K562 (cell line): ENCODE measurements around the gene MYO1D. TPM values are rescaled to one million over a fixed set of nuclear protein-coding genes. Genes with fewer than 3 reads are reported as not detected.

ENCODE experiments used
- ATAC-seq: fragments of 200-7000 bp; cut with Tn5 transposase; 3 replicates; pipeline ENCODE4 v1.9.1; 2020; ENCODE audit warnings: moderate library complexity
- BruUV-seq: library from RNA; stranded (reverse); fragments of 400-500 nt; replicated peaks from 2 replicates; lab custom pipeline; 2021; lab: Mats Ljungman, UMichigan
- CTCF ChIA-PET: fragments of 300-600 bp; formaldehyde crosslinking; extraction: SDS; loops from one replicate; lab custom pipeline; 2021; ENCODE audit warnings: low intra/inter-chr PET ratio; lab: Yijun Ruan, JAX
- POLR2A ChIA-PET: fragments of 300-600, 350-650 bp; sonication (Branson Sonifier 250); formaldehyde crosslinking; extraction: SDS; loops from one replicate; lab custom pipeline; 2021; ENCODE audit warnings: antibody characterized with exemption, inconsistent platforms; lab: Yijun Ruan, JAX
- DNase-seq, 4 experiments: peaks; one replicate each; pipeline versions ENCODE4 v3.0.0 to v3.0.0-alpha.2; 2011 to 2018; ENCODE audit warnings: low spot score in 3 of 4, mixed read lengths in 3 of 4; ENCODE audit errors: extremely low read depth in 1 of 4
- FAIRE-seq: peaks from 2 replicates; lab custom pipeline; 2011; peaks lifted over from hg19 to GRCh38; lab: Jason Lieb, UNC
- H2AFZ ChIP-seq: 2 replicates; pipeline ENCODE4 v1.6.0; 2011; ENCODE audit warnings: low read depth, low read length, control low read depth, inconsistent platforms
- H3K27ac ChIP-seq: fragments of 200-600 bp; 3 replicates; pipeline ENCODE4 v1.8.0; 2011; ENCODE audit warnings: low read depth, mild to moderate bottlenecking, control low read depth, inconsistent platforms, low read length, moderate library complexity, mixed read lengths; ENCODE audit errors: extremely low read depth
- H3K27me3 ChIP-seq, 2 experiments: fragments of 300-600 bp in 1 of 2; 2 replicates in 1 of 2; 3 replicates in 1 of 2; pipeline versions ENCODE4 v1.6.0 to v1.8.0; 2011; ENCODE audit warnings: inconsistent platforms in 2 of 2, low read length in 2 of 2, mild to moderate bottlenecking in 1 of 2, mixed read lengths in 1 of 2, moderate library complexity in 1 of 2; ENCODE audit not compliant: control insufficient read depth in 2 of 2, insufficient read depth in 2 of 2
- H3K36me3 ChIP-seq: fragments of 300-600 bp; 3 replicates; pipeline ENCODE4 v1.8.0; 2011; ENCODE audit warnings: mild to moderate bottlenecking, low read length, inconsistent platforms; ENCODE audit not compliant: control insufficient read depth, insufficient read depth
- H3K4me1 ChIP-seq, 2 experiments: fragments of 200-600 bp in 1 of 2; replicated peaks in 1 of 2; 2 replicates in 1 of 2; 3 replicates in 1 of 2; pipeline versions ENCODE4 v1.5.1 to v1.8.0; 2011; ENCODE audit warnings: inconsistent platforms in 2 of 2, low read length in 2 of 2, mild to moderate bottlenecking in 1 of 2, mixed read lengths in 1 of 2, moderate library complexity in 1 of 2; ENCODE audit not compliant: control insufficient read depth in 2 of 2, insufficient read depth in 2 of 2
- H3K4me2 ChIP-seq: 2 replicates; pipeline ENCODE4 v1.6.1; 2011; ENCODE audit warnings: low read length, control low read depth, inconsistent platforms, mixed read lengths; ENCODE audit not compliant: insufficient read depth
- H3K4me3 ChIP-seq: fragments of 200-600 bp; sonication (generic), shearing (Covaris generic); 2 replicates; pipeline ENCODE4 v1.5.1; 2016; ENCODE audit warnings: control low read depth, inconsistent platforms
- H3K79me2 ChIP-seq: fragments of 200-600 bp; 3 replicates; pipeline ENCODE4 v1.8.0; 2011; ENCODE audit warnings: low read length, inconsistent platforms; ENCODE audit not compliant: control insufficient read depth, insufficient read depth
- H3K9ac ChIP-seq, 2 experiments: 2 replicates each; pipeline versions ENCODE4 v1.6.0 to v1.6.1; 2011; ENCODE audit warnings: low read depth in 2 of 2, low read length in 2 of 2, control low read depth in 1 of 2, inconsistent platforms in 1 of 2, mild to moderate bottlenecking in 1 of 2, mixed read lengths in 1 of 2; ENCODE audit not compliant: insufficient read depth in 1 of 2
- H3K9me1 ChIP-seq: one replicate; pipeline ENCODE4 v1.6.0; 2011; ENCODE audit warnings: inconsistent platforms, mild to moderate bottlenecking, low read length, moderate library complexity; ENCODE audit not compliant: control insufficient read depth, insufficient read depth
- H3K9me3 ChIP-seq: replicated peaks from 2 replicates; pipeline ENCODE4 v1.5.1; 2011; ENCODE audit warnings: low read depth, low read length, inconsistent platforms; ENCODE audit not compliant: control insufficient read depth, insufficient read depth
- H4K20me1 ChIP-seq: replicated peaks from 2 replicates; pipeline ENCODE4 v1.6.1; 2011; ENCODE audit warnings: low read length, inconsistent platforms, mixed read lengths; ENCODE audit not compliant: control insufficient read depth, insufficient read depth
- ETS2 ChIP-seq: IDR thresholded peaks from 2 replicates; pipeline ENCODE4 v1.6.1; 2016; ENCODE audit warnings: borderline replicate concordance, missing genetic modification characterization, mild to moderate bottlenecking, moderate library complexity, missing compliant biosample characterization; ENCODE audit not compliant: poor library complexity, severe bottlenecking
- GABPA ChIP-seq: fragments of 200-800 bp; sonication (Bioruptor generic); conservative IDR thresholded peaks from 2 replicates; pipeline ENCODE4 v1.6.1; 2016; ENCODE audit warnings: low read depth, missing genetic modification characterization, missing compliant biosample characterization
- in situ Hi-C: fragments of 300-500 bp; cut with MboI; formaldehyde crosslinking; loops from 4 replicates; pipeline ENCODE4 v1.15.0; 2018; ENCODE audit warnings: inconsistent platforms, mixed read lengths
- intact Hi-C: fragments of 100-400 bp; cut with micrococcal nuclease; formaldehyde crosslinking; loops from 2 replicates; pipeline ENCODE4 v1.14.2; 2022
- polyA plus RNA-seq, 8 experiments: library from polyadenylated mRNA; depleted of rRNA in 4 of 8; stranded (reverse) in 5 of 8; unstranded in 3 of 8; fragments of >200 nt; fragmentation: Nextera tagmentation in 2 of 8; fragmentation: Illumina TruSeq in 1 of 8; extraction: Ambion mirVana in 2 of 8; extraction: Trizol in 1 of 8; gene quantifications; 2 replicates each; pipeline versions ENCODE4 v1.2.1 to v1.2.3, GENCODE V29; 2011 to 2014; ENCODE audit warnings: inconsistent platforms in 1 of 8, missing spikeins in 1 of 8
- total RNA-seq, 7 experiments: library from RNA; depleted of rRNA in 6 of 7; stranded (reverse); fragments of >200 nt in 6 of 7; fragmentation: Illumina TruSeq in 2 of 7; extraction: Trizol in 2 of 7; gene quantifications; 2 replicates each; pipeline versions ENCODE4 v1.2.1 to v1.2.3, GENCODE V29; 2011 to 2021; ENCODE audit warnings: low replicate concordance in 1 of 7
- TF ChIP-seq, protein P1 (sequence below), 2 experiments: fragments of 450-650 bp in 1 of 2; sonication (generic) in 1 of 2; formaldehyde crosslinking in 1 of 2; IDR thresholded peaks in 1 of 2; conservative IDR thresholded peaks in 1 of 2; 2 replicates each; pipeline versions ENCODE4 v1.6.1 to v1.8.1; 2016 to 2023; ENCODE audit warnings: mild to moderate bottlenecking in 2 of 2, moderate library complexity in 2 of 2, inconsistent platforms in 1 of 2, missing genetic modification reagents in 1 of 2

Gene MYO1D
- total and polyA plus RNA-seq, 9 of the 15 experiments (the other 6 are each of a cell fraction or from before 2014, with no cell fraction given): 2.1 to 71.2 (median 45.4) TPM

DNA sequence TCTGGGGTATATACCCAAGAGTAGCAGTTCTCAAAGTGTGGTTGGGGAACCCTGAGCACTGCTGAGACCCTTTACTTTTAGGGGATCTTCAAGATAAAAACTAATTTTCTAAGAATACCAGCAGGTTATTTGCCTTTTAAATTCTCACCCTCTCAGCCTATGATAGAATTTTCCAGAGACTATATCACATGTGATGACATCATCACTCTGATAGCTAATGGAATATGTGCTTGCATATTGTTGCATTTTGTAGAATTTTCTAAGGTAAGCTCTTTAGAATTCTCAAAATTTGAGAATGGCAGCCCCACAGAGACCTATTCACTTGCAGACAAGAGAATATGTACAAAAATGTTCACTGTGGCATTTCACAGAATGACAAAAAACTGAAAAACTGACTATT, 181.1 kb downstream of the MYO1D start:
- Histone ChIP-seq H3K9me3 (no peaks in the 10 kb centered on the region), H3K79me2 (no peaks in the 10 kb centered on the region), H3K9ac (no peak overlapping the region), H3K27me3 (no peaks in the 10 kb centered on the region), H3K27ac (no peak overlapping the region), H4K20me1 (no peaks in the 10 kb centered on the region), H3K4me1 (no peaks in the 10 kb centered on the region), H3K9me1 (no peaks in the 10 kb centered on the region), H3K36me3 (no peaks in the 10 kb centered on the region), H3K4me3 (no peak overlapping the region)
- FAIRE-seq (no peak), DNase-seq (no peak)
- in situ Hi-C loops: no loop called here
- ChIA-PET POLR2A (no interaction called here), CTCF (no interaction called here)
- BruUV-seq: no TSS peak
- no peak for TF ChIP-seq ETS2 (tag)
- TF ChIP-seq, protein P1, sequence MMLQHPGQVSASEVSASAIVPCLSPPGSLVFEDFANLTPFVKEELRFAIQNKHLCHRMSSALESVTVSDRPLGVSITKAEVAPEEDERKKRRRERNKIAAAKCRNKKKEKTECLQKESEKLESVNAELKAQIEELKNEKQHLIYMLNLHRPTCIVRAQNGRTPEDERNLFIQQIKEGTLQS (IDR thresholded peaks at IDR 0.05): peak; percentile 75
- TF ChIP-seq, protein P1 (CRISPR knock-in tag; conservative IDR thresholded peaks at IDR 0.05): no peak
- TF ChIP-seq GABPA (tag): no peak
- TF ChIP-seq, all 486 proteins: peak for 1
- H3K4me2 ChIP-seq: no peak overlapping the region
- H2AFZ ChIP-seq: no peak overlapping the region
- no peak for ATAC-seq
- intact Hi-C loops: no loop called here
